ENCODE results near the gene CC2D1A. TPM values are rescaled to one million over a fixed set of nuclear protein-coding genes. Genes with fewer than 3 reads are reported as not detected.

CC2D1A gene
- total RNA-seq, 1 experiment from 2014 or later: 13.5 TPM

DNA sequence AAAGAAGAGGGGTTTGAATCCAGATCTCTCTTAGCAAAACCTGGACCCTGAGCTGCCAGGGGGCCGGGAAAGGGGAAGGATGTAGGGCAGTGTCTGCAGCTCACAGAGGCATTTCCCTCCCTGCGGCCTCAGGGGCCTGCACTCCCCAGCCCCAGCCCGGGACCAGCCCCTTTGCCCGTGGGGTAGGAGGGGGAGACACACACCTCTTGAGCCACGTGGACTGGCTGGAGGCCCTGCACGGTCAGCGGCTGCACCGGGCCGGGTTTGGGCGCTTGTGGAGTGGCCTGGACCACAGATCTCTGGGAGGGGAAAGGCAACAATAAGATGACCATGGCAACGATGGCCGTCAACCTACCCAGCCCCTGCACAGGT lies 73.2 kb downstream of the CC2D1A start:
- DNase-seq (ENCODE audit: low spot score): no peak

DNA sequence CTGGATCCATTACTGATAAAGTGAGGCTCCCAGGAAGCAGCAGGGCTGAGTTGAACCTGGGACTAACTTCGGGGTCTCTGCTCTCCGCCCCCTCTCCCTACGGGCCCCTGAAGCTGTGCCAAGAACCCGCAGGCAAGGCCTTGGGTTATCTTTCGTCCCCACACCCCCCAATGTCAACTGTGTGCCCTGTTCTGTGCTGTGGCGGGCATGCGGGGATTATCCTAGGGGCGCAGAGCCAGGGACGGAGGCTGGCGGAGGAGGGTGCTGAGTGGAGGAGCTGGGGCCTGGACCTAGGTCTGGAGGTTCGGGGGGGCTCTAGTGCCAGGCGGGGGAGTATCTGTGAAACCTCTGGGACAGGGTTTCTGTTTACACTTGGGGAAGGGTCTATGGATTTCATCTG lies 73.7 kb downstream of the CC2D1A start:
- no peak for DNase-seq (ENCODE audit: low spot score)

DNA sequence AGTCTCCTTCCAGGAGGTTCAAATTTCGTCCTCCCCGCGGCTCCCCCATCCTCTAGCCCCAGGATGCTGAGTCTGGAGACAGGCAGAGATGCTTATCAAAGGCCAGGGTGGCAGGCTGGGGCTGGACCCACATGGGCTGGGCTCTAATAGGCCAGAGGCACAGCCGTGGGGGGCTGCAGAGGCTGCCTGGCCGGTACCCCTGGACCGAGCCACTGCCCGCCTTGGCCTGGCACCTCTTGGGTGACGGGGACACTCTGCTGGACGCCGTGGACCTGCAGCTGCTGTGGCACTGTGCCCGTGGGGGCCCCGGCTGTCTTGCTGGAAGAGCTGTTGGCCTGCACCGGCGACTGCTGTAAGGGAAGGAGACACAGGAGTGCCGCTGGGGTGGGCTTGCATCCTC lies 74.3 kb downstream of the CC2D1A start:
- DNase-seq (ENCODE audit: low spot score): no peak

Other genes starting within 250 kb of the CC2D1A start
- gene MRI1, start 141.7 kb upstream of the CC2D1A start, total RNA-seq (2014; rRNA removed; shearing (Covaris generic)): 19.8 and 31.9 TPM in 2 replicates
- gene C19orf53, start 131.7 kb upstream of the CC2D1A start, total RNA-seq (2014; rRNA removed; shearing (Covaris generic)): 306 and 385 TPM in 2 replicates
- gene ZSWIM4, start 110.8 kb upstream of the CC2D1A start, total RNA-seq (2014; rRNA removed; shearing (Covaris generic)): 1.3 and 5.7 TPM in 2 replicates
- not detected in 2 replicates for gene NANOS3, start 29.1 kb upstream of the CC2D1A start, total RNA-seq (2014; rRNA removed; shearing (Covaris generic))
- gene BRME1, start 84 bp upstream of the CC2D1A start, total RNA-seq (2014; rRNA removed; shearing (Covaris generic)): 2.3 and 5.3 TPM in 2 replicates
- gene PODNL1, start 32.2 kb downstream of the CC2D1A start, total RNA-seq (2014; rRNA removed; shearing (Covaris generic)): 2.9 and 4.9 TPM in 2 replicates
- gene DCAF15, start 46.3 kb downstream of the CC2D1A start, total RNA-seq (2014; rRNA removed; shearing (Covaris generic)): 13.8 and 14.2 TPM in 2 replicates
- 1.1 and 2.0 TPM in 2 replicates for gene RFX1, start 100.1 kb downstream of the CC2D1A start, total RNA-seq (2014; rRNA removed; shearing (Covaris generic))
- not detected in 2 replicates for gene RLN3, start 121.9 kb downstream of the CC2D1A start, total RNA-seq (2014; rRNA removed; shearing (Covaris generic))
- 13.9 and 15.0 TPM in 2 replicates for gene IL27RA, start 125.6 kb downstream of the CC2D1A start, total RNA-seq (2014; rRNA removed; shearing (Covaris generic))
- gene PALM3, start 155.9 kb downstream of the CC2D1A start, total RNA-seq (2014; rRNA removed; shearing (Covaris generic)): 1.4 and 2.0 TPM in 2 replicates
- 0.35 and 3.3 TPM in 2 replicates for gene MISP3, start 166.6 kb downstream of the CC2D1A start, total RNA-seq (2014; rRNA removed; shearing (Covaris generic))
- not detected in 2 replicates for gene C19orf67, start 179.6 kb downstream of the CC2D1A start, total RNA-seq (2014; rRNA removed; shearing (Covaris generic))
- gene SAMD1, start 184.6 kb downstream of the CC2D1A start, total RNA-seq (2014; rRNA removed; shearing (Covaris generic)): 20.0 and 21.8 TPM in 2 replicates
- gene PRKACA, start 211.6 kb downstream of the CC2D1A start, total RNA-seq (2014; rRNA removed; shearing (Covaris generic)): 36.9 and 48.1 TPM in 2 replicates
- 77.7 and 77.8 TPM in 2 replicates for gene ASF1B, start 230.4 kb downstream of the CC2D1A start, total RNA-seq (2014; rRNA removed; shearing (Covaris generic))